Left lung (tissue), 10 donors: Measurements from ENCODE around the gene ZNF606. TPM values are rescaled to one million over a fixed set of nuclear protein-coding genes. Genes with fewer than 3 reads are reported as not detected.

Experiments
- ATAC-seq: fragments of 200-7000 bp; cut with Tn5 transposase; one replicate; pipeline ENCODE4 v1.9.1; 2020; ENCODE audit warnings: moderate library complexity
- DNase-seq, 4 donors: peaks; one replicate each; pipeline ENCODE4 v3.0.0-alpha.2; 2013 to 2020
- H3K27ac ChIP-seq, 2 donors: fragments of 200-600 bp; sonication (generic) in 1 of 2; one replicate each; pipeline versions ENCODE4 v1.5.0 to v1.8.0; 2020 to 2021
- H3K27me3 ChIP-seq, 2 donors: fragments of 200-600 bp; sonication (generic) in 1 of 2; one replicate each; pipeline versions ENCODE4 v1.5.0 to v1.8.0; 2020 to 2021
- H3K36me3 ChIP-seq, 2 donors: fragments of 200-600 bp; sonication (generic) in 1 of 2; one replicate each; pipeline versions ENCODE4 v1.5.0 to v1.8.0; 2020 to 2021
- H3K4me1 ChIP-seq, 2 donors: fragments of 200-600 bp; one replicate each; pipeline ENCODE4 v1.8.0; 2021
- H3K4me3 ChIP-seq, 2 donors: fragments of 200-600 bp; sonication (generic) in 1 of 2; one replicate each; pipeline versions ENCODE4 v1.5.0 to v1.8.0; 2020 to 2021; ENCODE audit warnings: mild to moderate bottlenecking in 1 of 2
- H3K9me3 ChIP-seq, 2 donors: fragments of 200-600 bp; sonication (generic) in 1 of 2; one replicate each; pipeline versions ENCODE4 v1.5.0 to v1.8.0; 2020 to 2021
- intact Hi-C, 2 donors: fragments of 100-400 bp; cut with DNase I; formaldehyde crosslinking; loops; one replicate each; pipeline versions ENCODE4 v1.11.2 to v1.14.2; 2022
- polyA plus RNA-seq, 6 donors: library from polyadenylated mRNA; unstranded; fragments of 120-200 nt; gene quantifications; one replicate each; pipeline ENCODE4 v1.2.1, GENCODE V29; 2013; ENCODE audit not compliant: insufficient read length in 6 of 6
- total RNA-seq, 2 donors: library from RNA; stranded (reverse); fragmentation: NEBNext Ultra II Directional; extraction: Animal tissue kit (Norgen Biotek cat#: 25700); gene quantifications; one replicate each; pipeline ENCODE4 v1.2.1, GENCODE V29; 2021
- TF ChIP-seq, protein P1 (sequence below), 2 donors: fragments of 200-600 bp; sonication (generic) in 1 of 2; IDR thresholded peaks; one replicate each; pipeline versions ENCODE4 v1.5.0 to v1.8.0; 2021; ENCODE audit warnings: antibody characterized with exemption in 2 of 2
- donor health status: DM: no; HTN: yes; CAD: no.
- donor health status: DM: no; HTN: no; CAD: no.

The ZNF606 gene
- total and polyA plus RNA-seq, 8 donors, result 11.4 to 34.6 (median 30.0) TPM

GRCh38 chr19:58040751-58041525 is 38.3 kb upstream of the ZNF606 start:
- ATAC-seq, result no peak
- Histone ChIP-seq H3K4me1 (no peaks in the 10 kb centered on the region), H3K36me3 (no peaks in the 10 kb centered on the region), H3K27me3 (peaks cover 0 to 33% of the 10 kb centered on the region in 2 donors), H3K27ac (no peak overlapping the region), H3K9me3 (peaks cover 0 to 96% of the 10 kb centered on the region in 2 donors), H3K4me3 (no peak overlapping the region)
- TF ChIP-seq, protein P1, sequence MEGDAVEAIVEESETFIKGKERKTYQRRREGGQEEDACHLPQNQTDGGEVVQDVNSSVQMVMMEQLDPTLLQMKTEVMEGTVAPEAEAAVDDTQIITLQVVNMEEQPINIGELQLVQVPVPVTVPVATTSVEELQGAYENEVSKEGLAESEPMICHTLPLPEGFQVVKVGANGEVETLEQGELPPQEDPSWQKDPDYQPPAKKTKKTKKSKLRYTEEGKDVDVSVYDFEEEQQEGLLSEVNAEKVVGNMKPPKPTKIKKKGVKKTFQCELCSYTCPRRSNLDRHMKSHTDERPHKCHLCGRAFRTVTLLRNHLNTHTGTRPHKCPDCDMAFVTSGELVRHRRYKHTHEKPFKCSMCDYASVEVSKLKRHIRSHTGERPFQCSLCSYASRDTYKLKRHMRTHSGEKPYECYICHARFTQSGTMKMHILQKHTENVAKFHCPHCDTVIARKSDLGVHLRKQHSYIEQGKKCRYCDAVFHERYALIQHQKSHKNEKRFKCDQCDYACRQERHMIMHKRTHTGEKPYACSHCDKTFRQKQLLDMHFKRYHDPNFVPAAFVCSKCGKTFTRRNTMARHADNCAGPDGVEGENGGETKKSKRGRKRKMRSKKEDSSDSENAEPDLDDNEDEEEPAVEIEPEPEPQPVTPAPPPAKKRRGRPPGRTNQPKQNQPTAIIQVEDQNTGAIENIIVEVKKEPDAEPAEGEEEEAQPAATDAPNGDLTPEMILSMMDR (IDR thresholded peaks at IDR 0.05), result no peak
- no peak for DNase-seq
- intact Hi-C loops, result no loop called here

DNA sequence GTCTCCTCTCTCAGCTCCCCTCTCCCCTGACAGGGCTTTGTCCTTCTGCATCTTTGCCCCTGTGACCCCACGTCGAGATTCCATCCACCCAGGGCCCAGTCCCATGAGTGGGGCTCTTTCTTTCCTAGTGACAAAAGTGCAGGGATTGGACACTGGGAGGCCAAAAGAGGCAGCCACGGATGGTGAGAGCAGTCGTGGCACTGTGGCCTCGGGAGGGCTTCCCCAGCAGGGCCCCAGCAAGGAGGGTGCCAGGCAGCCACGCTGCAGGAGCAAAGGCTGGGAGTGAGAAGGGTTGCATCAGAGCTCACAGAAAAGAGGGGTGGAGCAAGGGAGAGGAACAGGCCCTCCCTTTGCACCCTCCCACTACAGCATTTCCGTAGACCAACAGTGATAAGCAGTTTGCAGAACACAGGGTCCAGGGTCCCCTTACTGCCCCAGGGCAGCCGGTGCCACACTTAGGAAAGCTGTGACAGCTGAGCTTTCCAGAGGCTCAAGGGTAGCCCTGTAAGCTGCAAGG is 36.1 kb upstream of the ZNF606 start:
- DNase-seq (peak in 1 of 4 donors; percentile 61), ATAC-seq (no peak)
- Histone ChIP-seq H3K36me3 (no peaks in the 10 kb centered on the region), H3K27ac (no peak overlapping the region), H3K27me3 (peaks cover 0 to 54% of the 10 kb centered on the region in 2 donors), H3K4me3 (no peak overlapping the region), H3K9me3 (peaks cover 0 to 83% of the 10 kb centered on the region in 2 donors), H3K4me1 (no peaks in the 10 kb centered on the region)
- TF ChIP-seq, protein P1 (IDR thresholded peaks at IDR 0.05), result no peak
- intact Hi-C loops, result no loop called here

GRCh38 chr19:58037927-58038687 is 35.5 kb upstream of the ZNF606 start:
- H3K4me3 ChIP-seq, result no peak overlapping the region
- TF ChIP-seq, protein P1 (IDR thresholded peaks at IDR 0.05), result no peak
- no peaks in the 10 kb centered on the region for H3K4me1 ChIP-seq
- H3K36me3 ChIP-seq, result no peaks in the 10 kb centered on the region
- intact Hi-C loops, result no loop called here
- peaks cover 0 to 60% of the 10 kb centered on the region in 2 donors for H3K27me3 ChIP-seq
- peaks cover 0 to 82% of the 10 kb centered on the region in 2 donors for H3K9me3 ChIP-seq
- DNase-seq (peak in 1 of 4 donors; percentile 33), ATAC-seq (no peak)
- H3K27ac ChIP-seq, result no peak overlapping the region

DNA sequence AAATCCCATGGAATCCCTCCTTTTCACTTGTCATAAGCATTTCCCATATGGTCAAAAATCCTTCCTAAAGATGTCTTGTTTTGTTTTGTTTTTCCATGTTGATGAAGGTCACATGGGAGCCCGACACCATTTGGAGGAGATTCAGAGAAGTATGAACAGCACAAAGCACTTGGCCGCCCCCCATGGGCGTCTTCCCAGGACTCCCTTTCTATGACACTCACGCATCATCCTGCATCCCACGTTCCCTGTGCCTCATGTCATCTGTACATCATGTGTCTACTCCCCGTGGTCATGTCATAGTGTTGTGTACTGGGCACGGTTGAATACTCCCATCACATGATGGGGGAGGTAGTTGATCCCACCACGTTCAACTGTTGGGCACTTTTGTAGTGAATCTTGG is 33.2 kb upstream of the ZNF606 start:
- peaks cover 0 to 71% of the 10 kb centered on the region in 2 donors for H3K9me3 ChIP-seq

More for the DNA sequence above, 33.2 kb upstream of the ZNF606 start:
- Histone ChIP-seq H3K36me3 (no peaks in the 10 kb centered on the region), H3K4me1 (no peaks in the 10 kb centered on the region), H3K4me3 (no peak overlapping the region), H3K27me3 (peaks cover 0 to 66% of the 10 kb centered on the region in 2 donors), H3K27ac (no peak overlapping the region)
- intact Hi-C loops, result no loop called here
- DNase-seq (no peak), ATAC-seq (no peak)
- TF ChIP-seq, protein P1 (IDR thresholded peaks at IDR 0.05), result no peak
